Stimulated activated CD8-positive, alpha-beta memory T cell treated with anti-CD3 and anti-CD28 coated beads, Interleukin-7, amount 100 ng/mL, for 24 hours (primary cell): Measurements from ENCODE around the gene BBIP1.
"Not testable (repeated sequence)": the region's sequence is repeated elsewhere in the genome, so short reads cannot be mapped to it uniquely, and the experiment has no call there.

Source experiments
- DNase-seq: peaks from one replicate; pipeline ENCODE4 v3.0.0-alpha.2; 2020; ENCODE audit warnings: low read depth

BBIP1 gene

GRCh38 chr10:110919971-110920881 is 1.2 kb upstream of the BBIP1 start:
- DNase-seq, result no peak

- peak; percentile 93 for DNase-seq
Observed at GRCh38 chr10:110919349-110919931, 460 bp upstream of the BBIP1 start, which contains the start of gene SHOC2. SHOC2 (plus strand) TSS chr10:110919604; CDS start chr10:110964359, 44,755 bp downstream.

- DNase-seq, result peak; percentile 69
Observed at GRCh38 chr10:110918269-110918642, 724 bp downstream of the BBIP1 start.

GRCh38 chr10:110916554-110917346 is 2.2 kb downstream of the BBIP1 start:
- DNase-seq, result no peak

GRCh38 chr10:110915600-110915999 is 3.4 kb downstream of the BBIP1 start:
- DNase-seq, result not testable (repeated sequence)

- no peak for DNase-seq
Observed at GRCh38 chr10:110915035-110915434, 3.9 kb downstream of the BBIP1 start.

- no peak for DNase-seq
Observed at GRCh38 chr10:110914431-110914830, 4.5 kb downstream of the BBIP1 start.

- no peak for DNase-seq
Observed at GRCh38 chr10:110912374-110912773, 6.6 kb downstream of the BBIP1 start.

- no peak for DNase-seq
Observed at GRCh38 chr10:110910138-110910537, 8.8 kb downstream of the BBIP1 start.

- no peak for DNase-seq
Observed at GRCh38 chr10:110903280-110904278, 15.4 kb downstream of the BBIP1 start.

- no peak for DNase-seq
Observed at GRCh38 chr10:110901954-110902819, 16.8 kb downstream of the BBIP1 start.

- DNase-seq, result no peak
Observed at GRCh38 chr10:110900983-110901382, 18.0 kb downstream of the BBIP1 start.

- no peak for DNase-seq
Observed at GRCh38 chr10:110898391-110898790, 20.6 kb downstream of the BBIP1 start.

GRCh38 chr10:110897184-110897583 is 21.8 kb downstream of the BBIP1 start:
- DNase-seq, result no peak

GRCh38 chr10:110893559-110894179 is 25.3 kb downstream of the BBIP1 start:
- no peak for DNase-seq

- no peak for DNase-seq
Observed at GRCh38 chr10:110892602-110893288, 26.2 kb downstream of the BBIP1 start.

- no peak for DNase-seq
Observed at GRCh38 chr10:110887560-110887959, 31.4 kb downstream of the BBIP1 start.

GRCh38 chr10:110885932-110886674 is 32.9 kb downstream of the BBIP1 start:
- DNase-seq, result no peak

- DNase-seq, result no peak
Observed at GRCh38 chr10:110883924-110884323, 35.1 kb downstream of the BBIP1 start.
